ENCODE results near the gene RNF41. TPM values are rescaled to one million over a fixed set of nuclear protein-coding genes. Genes with fewer than 3 reads are reported as not detected.

RNF41 gene
- total and polyA plus RNA-seq, 3 donors from 2014 or later = 49.3 to 70.2 (median 63.7) TPM

- H3K27me3 ChIP-seq = no peaks in the 10 kb centered on the region
- peaks cover 14% of the 10 kb centered on the region for H3K4me1 ChIP-seq
- H3K27ac ChIP-seq = no peak overlapping the region
- H3K4me3 ChIP-seq = no peak overlapping the region
- DNase-seq = no peak
- WGBS, 2 donors = 77 to 85% methylated on average over 7 of the region's 7 CpGs
- TF ChIP-seq CTCF (IDR thresholded peaks at IDR 0.05) = no peak
- intact Hi-C loops (cut with DNase I; ENCODE audit: low total_unique reads) = no loop called here
- no peaks in the 10 kb centered on the region for H3K36me3 ChIP-seq (ENCODE audit: low read depth, missing control alignments)
- H3K9me3 ChIP-seq = no peaks in the 10 kb centered on the region
Measured at GRCh38 chr12:56255671-56256070, 33.9 kb upstream of the RNF41 start.

GRCh38 chr12:56253091-56253490 lies 31.4 kb upstream of the RNF41 start:
- H3K27me3 ChIP-seq = no peaks in the 10 kb centered on the region
- 96 to 100% methylated on average over 5 to 11 of the region's 11 CpGs for WGBS, 2 donors
- intact Hi-C loops (cut with DNase I; ENCODE audit: low total_unique reads) = no loop called here
- H3K27ac ChIP-seq = no peak overlapping the region
- no peaks in the 10 kb centered on the region for H3K36me3 ChIP-seq (ENCODE audit: low read depth, missing control alignments)
- no peak overlapping the region for H3K4me3 ChIP-seq
- TF ChIP-seq POLR2A (IDR thresholded peaks at IDR 0.05) (no peak), CTCF (IDR thresholded peaks at IDR 0.05) (no peak)
- DNase-seq = no peak
- H3K4me1 ChIP-seq = peaks cover 14% of the 10 kb centered on the region
- no peaks in the 10 kb centered on the region for H3K9me3 ChIP-seq

- intact Hi-C loops (cut with DNase I; ENCODE audit: low total_unique reads) = no loop called here
- 91 to 93% methylated on average over 3 of the region's 3 CpGs for WGBS, 2 donors
- no peaks in the 10 kb centered on the region for H3K36me3 ChIP-seq (ENCODE audit: low read depth, missing control alignments)
Measured at GRCh38 chr12:56252649-56253048, 30.9 kb upstream of the RNF41 start.

DNA sequence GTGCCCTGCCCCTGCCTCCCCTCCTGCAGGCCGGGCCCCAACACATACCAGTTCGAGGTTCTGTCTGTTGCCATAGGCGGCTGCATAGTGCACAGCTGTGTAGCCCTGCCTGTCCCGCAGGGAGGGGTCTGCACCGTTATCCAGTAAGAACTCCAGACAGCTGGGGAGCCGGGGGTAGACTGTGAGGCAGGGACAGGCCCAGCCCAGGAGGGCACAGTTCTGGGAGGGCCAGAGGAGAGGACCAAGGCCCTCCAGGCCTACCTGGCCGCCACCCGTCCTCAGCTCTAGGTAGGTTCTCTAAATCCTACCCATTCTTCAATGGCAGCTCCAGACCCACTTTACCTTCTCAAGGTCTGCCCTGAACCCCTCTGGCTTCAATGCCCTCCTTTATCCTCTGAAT lies 27.0 kb upstream of the RNF41 start:
- no peak for TF ChIP-seq CTCF (IDR thresholded peaks at IDR 0.05)
- TF ChIP-seq POLR2A (IDR thresholded peaks at IDR 0.05) = no peak
- Histone ChIP-seq H3K27me3 (no peaks in the 10 kb centered on the region), H3K4me1 (peaks cover 9% of the 10 kb centered on the region), H3K36me3 (ENCODE audit: low read depth, missing control alignments) (no peaks in the 10 kb centered on the region), H3K27ac (no peak overlapping the region), H3K9me3 (no peaks in the 10 kb centered on the region), H3K4me3 (no peak overlapping the region)
- 96 to 98% methylated on average over 4 to 8 of the region's 8 CpGs for WGBS, 2 donors
- intact Hi-C loops (cut with DNase I; ENCODE audit: low total_unique reads) = no loop called here
- DNase-seq = no peak

More at GRCh38 chr12:56252649-56253048, 30.9 kb upstream of the RNF41 start:
- Histone ChIP-seq H3K27me3 (no peaks in the 10 kb centered on the region), H3K4me3 (no peak overlapping the region), H3K9me3 (no peaks in the 10 kb centered on the region), H3K4me1 (peaks cover 14% of the 10 kb centered on the region), H3K27ac (no peak overlapping the region)
- TF ChIP-seq CTCF (IDR thresholded peaks at IDR 0.05) = no peak
- no peak for DNase-seq

- intact Hi-C loops (cut with DNase I; ENCODE audit: low total_unique reads) = no loop called here
- H3K36me3 ChIP-seq (ENCODE audit: low read depth, missing control alignments) = no peaks in the 10 kb centered on the region
- no peaks in the 10 kb centered on the region for H3K27me3 ChIP-seq
- 94% methylated on average over 6 to 16 of the region's 16 CpGs for WGBS, 2 donors
- H3K9me3 ChIP-seq = no peaks in the 10 kb centered on the region
- H3K27ac ChIP-seq = no peak overlapping the region
- no peak overlapping the region for H3K4me3 ChIP-seq
- no peak for DNase-seq
- no peak for TF ChIP-seq POLR2A (IDR thresholded peaks at IDR 0.05)
- no peak for TF ChIP-seq CTCF (IDR thresholded peaks at IDR 0.05)
- H3K4me1 ChIP-seq = peaks cover 15% of the 10 kb centered on the region
Measured at GRCh38 chr12:56247923-56248322, 26.2 kb upstream of the RNF41 start.

All from testis (tissue), 3 donors.